ENCODE measurements around the gene NPC1L1. TPM values are rescaled to one million over a fixed set of nuclear protein-coding genes. Genes with fewer than 3 reads are reported as not detected.

NPC1L1 gene
- total and polyA plus RNA-seq, 2 experiments from 2014 or later: 20.6 to 25.8 TPM

GRCh38 chr7:44518761-44519160, 22.4 kb downstream of the NPC1L1 start:
- no peak overlapping the region for H3K4me3 ChIP-seq
- H3K9me3 ChIP-seq (ENCODE audit: low read depth): no peaks in the 10 kb centered on the region
- H3K27me3 ChIP-seq: no peaks in the 10 kb centered on the region
- H3K4me2 ChIP-seq: no peak overlapping the region
- no peak for TF ChIP-seq CTCF (IDR thresholded peaks at IDR 0.05; ENCODE audit: poor library complexity)
- no peak for TF ChIP-seq EZH2 (IDR thresholded peaks at IDR 0.05; ENCODE audit: borderline replicate concordance)
- no peak for TF ChIP-seq EZH2phosphoT487 (IDR thresholded peaks at IDR 0.05; ENCODE audit: low read depth, severe bottlenecking, unreplicated experiment)
- H3K9me2 ChIP-seq (replicated peaks; ENCODE audit: insufficient read depth): no peaks in the 10 kb centered on the region
- no peaks in the 10 kb centered on the region for H4K20me1 ChIP-seq (ENCODE audit: insufficient read depth, poor library complexity, severe bottlenecking)
- no peak for DNase-seq (ENCODE audit: low spot score)
- H3K79me2 ChIP-seq: no peaks in the 10 kb centered on the region
- H3K36me3 ChIP-seq (replicated peaks; ENCODE audit: insufficient read depth, low read depth): no peaks in the 10 kb centered on the region
- 87% methylated on average over 3 of the region's 3 CpGs for WGBS (ENCODE audit: low lambda C conversion rate, missing lambda C conversion rate)
- no peak overlapping the region for H3K27ac ChIP-seq
- H2AFZ ChIP-seq: no peak overlapping the region
- no peaks in the 10 kb centered on the region for H3K4me1 ChIP-seq (ENCODE audit: insufficient read depth)

GRCh38 chr7:44517175-44517574, 24.0 kb downstream of the NPC1L1 start:
- no peak overlapping the region for H2AFZ ChIP-seq
- H3K36me3 ChIP-seq (replicated peaks; ENCODE audit: insufficient read depth, low read depth): no peaks in the 10 kb centered on the region
- H3K9me2 ChIP-seq (replicated peaks; ENCODE audit: insufficient read depth): no peaks in the 10 kb centered on the region
- H3K9me3 ChIP-seq (ENCODE audit: low read depth): no peaks in the 10 kb centered on the region
- no peak overlapping the region for H3K4me2 ChIP-seq
- H3K79me2 ChIP-seq: no peaks in the 10 kb centered on the region
- H3K4me3 ChIP-seq: no peak overlapping the region
- H4K20me1 ChIP-seq (ENCODE audit: insufficient read depth, poor library complexity, severe bottlenecking): no peaks in the 10 kb centered on the region
- TF ChIP-seq EZH2phosphoT487 (IDR thresholded peaks at IDR 0.05; ENCODE audit: low read depth, severe bottlenecking, unreplicated experiment): no peak
- TF ChIP-seq EZH2 (IDR thresholded peaks at IDR 0.05; ENCODE audit: borderline replicate concordance): no peak
- no peak for TF ChIP-seq CTCF (IDR thresholded peaks at IDR 0.05; ENCODE audit: poor library complexity)
- DNase-seq (ENCODE audit: low spot score): no peak
- H3K4me1 ChIP-seq (ENCODE audit: insufficient read depth): peaks cover 2% of the 10 kb centered on the region
- no peak overlapping the region for H3K27ac ChIP-seq
- no peaks in the 10 kb centered on the region for H3K27me3 ChIP-seq
- WGBS (ENCODE audit: low lambda C conversion rate, missing lambda C conversion rate): 92% methylated on average over 8 of the region's 8 CpGs

DNA sequence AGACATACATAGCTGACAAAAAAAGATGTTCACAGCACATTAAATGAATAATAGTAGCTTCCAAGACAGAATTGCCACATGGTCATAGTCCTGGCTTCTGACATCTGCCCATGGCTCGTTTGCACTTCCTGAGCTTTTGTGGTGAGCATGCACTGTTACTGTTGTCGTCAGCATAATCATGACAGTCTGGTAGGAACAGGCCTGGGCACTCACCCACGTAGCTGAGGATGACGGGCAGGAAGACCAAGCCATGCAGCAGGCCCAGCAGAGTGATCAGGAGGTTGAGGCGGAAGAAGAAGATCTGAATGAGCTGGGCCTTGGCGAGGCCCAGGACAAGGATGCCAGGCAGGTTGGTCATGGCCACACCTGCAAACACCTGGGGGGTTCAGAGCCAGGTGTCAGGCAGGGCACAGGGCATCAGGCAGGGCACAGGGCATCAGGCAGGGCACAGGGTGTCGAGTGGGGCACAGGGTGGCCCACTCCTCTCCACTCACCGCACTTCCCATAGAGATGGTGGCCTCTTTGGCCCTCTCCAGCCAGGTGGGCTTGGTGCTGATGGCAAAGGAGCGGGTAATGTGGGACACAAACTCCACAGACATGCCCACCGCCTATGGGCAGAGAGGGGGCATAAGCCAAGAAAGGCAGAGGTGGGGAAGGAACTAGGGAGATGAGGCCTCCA, 25.4 kb downstream of the NPC1L1 start:
- no peaks in the 10 kb centered on the region for H3K36me3 ChIP-seq (replicated peaks; ENCODE audit: insufficient read depth, low read depth)

More for the DNA sequence above, 25.4 kb downstream of the NPC1L1 start:
- no peak overlapping the region for H3K4me3 ChIP-seq
- H4K20me1 ChIP-seq (ENCODE audit: insufficient read depth, poor library complexity, severe bottlenecking): no peaks in the 10 kb centered on the region
- TF ChIP-seq EZH2phosphoT487 (IDR thresholded peaks at IDR 0.05; ENCODE audit: low read depth, severe bottlenecking, unreplicated experiment) (no peak), CTCF (IDR thresholded peaks at IDR 0.05; ENCODE audit: poor library complexity) (no peak), EZH2 (IDR thresholded peaks at IDR 0.05; ENCODE audit: borderline replicate concordance) (no peak)
- H3K79me2 ChIP-seq: no peaks in the 10 kb centered on the region
- no peaks in the 10 kb centered on the region for H3K9me3 ChIP-seq (ENCODE audit: low read depth)
- no peaks in the 10 kb centered on the region for H3K27me3 ChIP-seq
- H3K4me2 ChIP-seq: no peak overlapping the region
- no peak overlapping the region for H3K27ac ChIP-seq
- H3K4me1 ChIP-seq (ENCODE audit: insufficient read depth): peaks cover 8% of the 10 kb centered on the region
- no peaks in the 10 kb centered on the region for H3K9me2 ChIP-seq (replicated peaks; ENCODE audit: insufficient read depth)
- 86% methylated on average over 10 of the region's 10 CpGs for WGBS (ENCODE audit: low lambda C conversion rate, missing lambda C conversion rate)
- no peak overlapping the region for H2AFZ ChIP-seq
- no peak for DNase-seq (ENCODE audit: low spot score)

Measured in hepatocyte (in vitro differentiated cells).